SK-N-SH (cell line): Measurements from ENCODE around the gene HLA-DOA. TPM values are rescaled to one million over a fixed set of nuclear protein-coding genes. Genes with fewer than 3 reads are reported as not detected.

ENCODE experiments used
- CTCF ChIA-PET: fragments of 300-600, 350-600 bp; formaldehyde crosslinking; extraction: SDS; loops from one replicate; lab custom pipeline; 2021; lab: Yijun Ruan, JAX
- POLR2A ChIA-PET: fragments of 350-600 bp; sonication (Branson Sonifier 250); formaldehyde crosslinking; extraction: SDS; loops from one replicate; lab custom pipeline; 2020; ENCODE audit warnings: antibody characterized with exemption, inconsistent platforms; lab: Yijun Ruan, JAX
- DNase-seq: peaks from one replicate; pipeline ENCODE4 v3.0.0; 2012
- H2AFZ ChIP-seq: fragments of 200-600 bp; sonication (generic); 2 replicates; pipeline ENCODE4 v1.8.1; 2016; ENCODE audit warnings: antibody characterized with exemption, mild to moderate bottlenecking, low read depth
- H3F3A ChIP-seq: fragments of 200-600 bp; sonication (generic); replicated peaks from 2 replicates; pipeline ENCODE3; 2016; ENCODE audit warnings: antibody characterized with exemption, mild to moderate bottlenecking; ENCODE audit not compliant: insufficient read depth
- H3K27ac ChIP-seq, 2 experiments: fragments of 200-500 bp in 1 of 2; fragments of 200-600 bp in 1 of 2; sonication (Bioruptor generic) in 1 of 2; sonication (generic), shearing (Covaris generic) in 1 of 2; 2 replicates each; pipeline versions ENCODE4 v1.5.1 to v1.6.1; 2014 to 2016; ENCODE audit warnings: low read depth in 2 of 2, inconsistent platforms in 1 of 2, low read length in 1 of 2, mild to moderate bottlenecking in 1 of 2, mixed read lengths in 1 of 2
- H3K27me3 ChIP-seq: fragments of 200-600 bp; sonication (generic), shearing (Covaris generic); 2 replicates; pipeline ENCODE4 v1.6.1; 2016; ENCODE audit warnings: mixed run types; ENCODE audit not compliant: insufficient read depth
- H3K36me3 ChIP-seq, 2 experiments: fragments of 200-500 bp in 1 of 2; fragments of 200-600 bp in 1 of 2; sonication (Bioruptor generic) in 1 of 2; sonication (generic) in 1 of 2; replicated peaks in 1 of 2; 2 replicates each; pipeline versions ENCODE3 to v1.5.1; 2014 to 2016; ENCODE audit warnings: low read length in 1 of 2, mild to moderate bottlenecking in 1 of 2; ENCODE audit not compliant: insufficient read depth in 2 of 2, control insufficient read depth in 1 of 2
- H3K4me1 ChIP-seq, 2 experiments: fragments of 200-500 bp in 1 of 2; fragments of 200-600 bp in 1 of 2; sonication (Bioruptor generic) in 1 of 2; sonication (generic), shearing (Covaris generic) in 1 of 2; 2 replicates each; pipeline versions ENCODE4 v1.5.1 to v1.6.1; 2014 to 2016; ENCODE audit warnings: low read depth in 1 of 2, low read length in 1 of 2, mixed run types in 1 of 2; ENCODE audit not compliant: insufficient read depth in 2 of 2, control insufficient read depth in 1 of 2
- H3K4me2 ChIP-seq: fragments of 200-600 bp; sonication (generic), shearing (Covaris generic); 2 replicates; pipeline ENCODE4 v1.6.1; 2017; ENCODE audit warnings: mixed run types
- H3K4me3 ChIP-seq, 2 experiments: fragments of 200-500 bp in 1 of 2; fragments of 200-600 bp in 1 of 2; sonication (Bioruptor generic) in 1 of 2; sonication (generic), shearing (Covaris generic) in 1 of 2; 2 replicates each; pipeline versions ENCODE4 v1.5.1 to v1.8.1; 2014 to 2016; ENCODE audit warnings: low read depth in 2 of 2, inconsistent platforms in 1 of 2, low read length in 1 of 2, mild to moderate bottlenecking in 1 of 2, mixed read lengths in 1 of 2, moderate library complexity in 1 of 2
- H3K79me2 ChIP-seq: fragments of 200-600 bp; sonication (generic); 2 replicates; pipeline ENCODE4 v1.8.1; 2017; ENCODE audit warnings: mild to moderate bottlenecking; ENCODE audit not compliant: insufficient read depth
- H3K9ac ChIP-seq: fragments of 200-600 bp; sonication (generic); 2 replicates; pipeline ENCODE4 v1.6.1; 2017; ENCODE audit warnings: mixed run types
- H3K9me2 ChIP-seq: fragments of 200-600 bp; sonication (generic); 2 replicates; pipeline ENCODE4 v1.6.1; 2017; ENCODE audit warnings: mixed run types
- H3K9me3 ChIP-seq: fragments of 200-600 bp; sonication (generic); 2 replicates; pipeline ENCODE4 v1.6.1; 2017; ENCODE audit warnings: mixed run types, mild to moderate bottlenecking, moderate library complexity
- H4K20me1 ChIP-seq: fragments of 200-600 bp; sonication (generic); 2 replicates; pipeline ENCODE4 v1.6.1; 2017; ENCODE audit warnings: mild to moderate bottlenecking, mixed run types; ENCODE audit not compliant: insufficient read depth
- CHD2 ChIP-seq: fragments of 150-350 bp; IDR thresholded peaks from 2 replicates; pipeline ENCODE4 v1.6.1; 2018; ENCODE audit warnings: low read length; ENCODE audit not compliant: partially characterized antibody
- EP300 ChIP-seq, 2 experiments: IDR thresholded peaks; 2 replicates each; pipeline versions ENCODE4 v1.4.0 to v1.6.1; 2012; ENCODE audit warnings: borderline replicate concordance in 1 of 2, low read depth in 1 of 2, low read length in 1 of 2
- EZH2phosphoT487 ChIP-seq: fragments of 200-600 bp; sonication (generic); IDR thresholded peaks from 2 replicates; pipeline ENCODE4 v1.6.1; 2017; ENCODE audit warnings: low read depth, mixed run types, mild to moderate bottlenecking, antibody characterized with exemption, moderate library complexity, borderline replicate concordance
- FOSL2 ChIP-seq: IDR thresholded peaks from 2 replicates; pipeline ENCODE4 v1.4.0; 2012; ENCODE audit warnings: low read depth, mild to moderate bottlenecking, moderate library complexity, borderline replicate concordance
- FOXJ3 ChIP-seq: sonication (generic); formaldehyde crosslinking; IDR thresholded peaks from 2 replicates; pipeline ENCODE4 v1.5.1; 2020; ENCODE audit warnings: mild to moderate bottlenecking, missing genetic modification reagents
- FOXM1 ChIP-seq: IDR thresholded peaks from 2 replicates; pipeline ENCODE4 v1.4.0; 2012; ENCODE audit warnings: low read depth, mild to moderate bottlenecking
- GATA2 ChIP-seq: sonication (generic); formaldehyde crosslinking; IDR thresholded peaks from 2 replicates; pipeline ENCODE4 v1.5.0; 2020; ENCODE audit warnings: mild to moderate bottlenecking, missing genetic modification reagents
- JUND ChIP-seq: IDR thresholded peaks from 2 replicates; pipeline ENCODE4 v1.4.0; 2012
- NRF1 ChIP-seq: IDR thresholded peaks from 2 replicates; pipeline ENCODE4 v1.6.1; 2012; ENCODE audit warnings: low read depth, mild to moderate bottlenecking, low read length
- POLR2AphosphoS5 ChIP-seq: IDR thresholded peaks from 2 replicates; pipeline ENCODE4 v1.6.1; 2012; ENCODE audit warnings: low read depth, low read length
- RAD21 ChIP-seq: IDR thresholded peaks from 2 replicates; pipeline ENCODE4 v1.6.1; 2012; ENCODE audit warnings: mild to moderate bottlenecking, low read length
- RCOR1 ChIP-seq: fragments of 150-350 bp; IDR thresholded peaks from 2 replicates; pipeline ENCODE4 v1.6.1; 2017; ENCODE audit warnings: antibody characterized with exemption, low read length
- SMC3 ChIP-seq: IDR thresholded peaks from 2 replicates; pipeline ENCODE4 v1.6.1; 2012; ENCODE audit warnings: low read depth, low read length, improper control_type of control experiment
- WGBS: methylation state at CpG from one replicate; pipeline ENCODE4 v1.1.6; 2017; ENCODE audit warnings: low lambda C conversion rate; 5-methylcytosine and 5-hydroxymethylcytosine counted together
- polyA plus RNA-seq, 3 experiments: library from polyadenylated mRNA; depleted of rRNA; stranded (reverse); fragments of >200 nt; gene quantifications; 2 replicates each; pipeline ENCODE4 v1.2.3, GENCODE V29; 2012
- TF ChIP-seq, protein P1 (sequence below): IDR thresholded peaks from 2 replicates; pipeline ENCODE4 v1.4.0; 2012; ENCODE audit warnings: low read depth
- TF ChIP-seq, protein P2 (sequence below): fragments of 200-600 bp; sonication (generic); IDR thresholded peaks from 2 replicates; pipeline ENCODE4 v1.6.1; 2017; ENCODE audit warnings: antibody characterized with exemption, mild to moderate bottlenecking, moderate library complexity
- TF ChIP-seq, protein P3 (sequence below): fragments of 150-350 bp; IDR thresholded peaks from 2 replicates; pipeline ENCODE4 v1.6.1; 2017; ENCODE audit warnings: antibody characterized with exemption, low read length, low read depth, borderline replicate concordance
- TF ChIP-seq, protein P4 (sequence below): IDR thresholded peaks from 2 replicates; pipeline ENCODE4; 2012

The HLA-DOA gene
- polyA plus RNA-seq, 1 of the 3 experiments (the other 2 are of a cell fraction), result not detected

DNA sequence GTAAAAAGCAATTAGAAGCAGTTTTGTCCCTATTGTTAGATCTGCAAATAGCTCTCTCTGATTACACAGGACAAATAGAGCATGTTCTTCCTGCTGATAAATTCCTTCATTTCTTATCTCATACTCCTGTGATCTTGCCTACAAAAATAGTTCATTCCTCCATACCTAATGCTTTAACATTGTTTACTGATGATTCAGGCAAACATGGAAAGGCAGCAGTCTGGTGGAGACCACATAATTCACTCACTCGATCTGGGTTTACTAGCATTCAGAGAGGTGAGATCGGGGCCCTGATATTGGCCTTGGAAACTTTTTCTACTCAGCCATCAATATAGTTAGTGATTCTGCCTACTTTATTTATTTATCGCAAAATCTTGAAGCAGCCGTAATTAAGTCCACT, 43.8 kb upstream of the HLA-DOA start:
- no peaks in the 10 kb centered on the region for H4K20me1 ChIP-seq
- H3K4me3 ChIP-seq, result no peak overlapping the region
- 5% methylated on average over 4 of the region's 4 CpGs for WGBS
- no peak overlapping the region for H3K9ac ChIP-seq
- H3F3A ChIP-seq, result no peaks in the 10 kb centered on the region
- DNase-seq, result no peak
- POLR2A ChIA-PET, result no interaction called here
- peaks cover 20% of the 10 kb centered on the region; the same call in 1 of the 2 replicates for H3K27me3 ChIP-seq
- no peaks in the 10 kb centered on the region for H3K9me2 ChIP-seq
- no peaks in the 10 kb centered on the region for H3K4me1 ChIP-seq
- H2AFZ ChIP-seq, result no peak overlapping the region
- no peaks in the 10 kb centered on the region for H3K9me3 ChIP-seq
- H3K4me2 ChIP-seq, result no peak overlapping the region
- CTCF ChIA-PET, result interaction anchor here (1.7 kb wide), 1 partner anchor 38 kb away, joined by 7 read pairs; no protein-coding TSS in a partner anchor
- no peak overlapping the region for H3K27ac ChIP-seq
- H3K36me3 ChIP-seq, result no peaks in the 10 kb centered on the region
- no peaks in the 10 kb centered on the region for H3K79me2 ChIP-seq
- TF ChIP-seq EZH2phosphoT487 (no peak), POLR2AphosphoS5 (no peak), JUND (no peak), FOXM1 (no peak), EP300 (IDR thresholded peaks at IDR 0.05; ENCODE audit: borderline replicate concordance in 1 of 2, low read depth in 1 of 2, low read length in 1 of 2) (no peak), FOSL2 (no peak), NRF1 (no peak), RCOR1 (no peak)
- TF ChIP-seq, protein P1, sequence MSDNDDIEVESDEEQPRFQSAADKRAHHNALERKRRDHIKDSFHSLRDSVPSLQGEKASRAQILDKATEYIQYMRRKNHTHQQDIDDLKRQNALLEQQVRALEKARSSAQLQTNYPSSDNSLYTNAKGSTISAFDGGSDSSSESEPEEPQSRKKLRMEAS, result no peak
- TF ChIP-seq, protein P2, sequence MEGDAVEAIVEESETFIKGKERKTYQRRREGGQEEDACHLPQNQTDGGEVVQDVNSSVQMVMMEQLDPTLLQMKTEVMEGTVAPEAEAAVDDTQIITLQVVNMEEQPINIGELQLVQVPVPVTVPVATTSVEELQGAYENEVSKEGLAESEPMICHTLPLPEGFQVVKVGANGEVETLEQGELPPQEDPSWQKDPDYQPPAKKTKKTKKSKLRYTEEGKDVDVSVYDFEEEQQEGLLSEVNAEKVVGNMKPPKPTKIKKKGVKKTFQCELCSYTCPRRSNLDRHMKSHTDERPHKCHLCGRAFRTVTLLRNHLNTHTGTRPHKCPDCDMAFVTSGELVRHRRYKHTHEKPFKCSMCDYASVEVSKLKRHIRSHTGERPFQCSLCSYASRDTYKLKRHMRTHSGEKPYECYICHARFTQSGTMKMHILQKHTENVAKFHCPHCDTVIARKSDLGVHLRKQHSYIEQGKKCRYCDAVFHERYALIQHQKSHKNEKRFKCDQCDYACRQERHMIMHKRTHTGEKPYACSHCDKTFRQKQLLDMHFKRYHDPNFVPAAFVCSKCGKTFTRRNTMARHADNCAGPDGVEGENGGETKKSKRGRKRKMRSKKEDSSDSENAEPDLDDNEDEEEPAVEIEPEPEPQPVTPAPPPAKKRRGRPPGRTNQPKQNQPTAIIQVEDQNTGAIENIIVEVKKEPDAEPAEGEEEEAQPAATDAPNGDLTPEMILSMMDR, result no peak

DNA sequence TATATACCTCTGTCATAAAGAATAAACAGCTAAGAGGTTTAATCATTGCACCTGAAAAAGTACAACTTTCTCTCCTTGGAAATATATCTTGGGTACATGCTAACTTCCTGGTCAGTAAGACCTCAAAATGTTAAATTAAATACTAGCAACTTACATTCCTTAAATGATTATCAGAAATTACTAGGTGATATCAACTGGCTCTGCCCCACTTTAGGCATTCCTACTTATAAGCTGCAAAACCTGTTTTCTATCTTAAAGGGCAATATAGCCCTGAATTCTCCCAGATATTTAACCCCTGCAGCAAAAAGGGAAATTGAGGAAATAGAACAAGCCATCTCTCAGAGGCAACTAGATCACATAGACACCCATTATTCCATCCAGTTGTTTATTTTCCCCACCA, 43.2 kb upstream of the HLA-DOA start:
- Histone ChIP-seq H2AFZ (no peak overlapping the region), H3F3A (no peaks in the 10 kb centered on the region), H4K20me1 (no peaks in the 10 kb centered on the region), H3K4me2 (no peak overlapping the region), H3K27me3 (peaks cover 20% of the 10 kb centered on the region; the same call in 1 of the 2 replicates), H3K9ac (no peak overlapping the region), H3K79me2 (no peaks in the 10 kb centered on the region), H3K27ac (no peak overlapping the region), H3K4me3 (no peak overlapping the region), H3K9me2 (no peaks in the 10 kb centered on the region), H3K4me1 (no peaks in the 10 kb centered on the region), H3K36me3 (no peaks in the 10 kb centered on the region), H3K9me3 (no peaks in the 10 kb centered on the region)
- ChIA-PET POLR2A (no interaction called here), CTCF (interaction anchor here (0.8 to 1.7 kb wide), 3 partner anchors 38 to 196 kb away, joined by 3 to 7 read pairs (median 3); no protein-coding TSS in a partner anchor)
- DNase-seq, result no peak
- TF ChIP-seq RAD21, result no peak
- TF ChIP-seq, protein P3, sequence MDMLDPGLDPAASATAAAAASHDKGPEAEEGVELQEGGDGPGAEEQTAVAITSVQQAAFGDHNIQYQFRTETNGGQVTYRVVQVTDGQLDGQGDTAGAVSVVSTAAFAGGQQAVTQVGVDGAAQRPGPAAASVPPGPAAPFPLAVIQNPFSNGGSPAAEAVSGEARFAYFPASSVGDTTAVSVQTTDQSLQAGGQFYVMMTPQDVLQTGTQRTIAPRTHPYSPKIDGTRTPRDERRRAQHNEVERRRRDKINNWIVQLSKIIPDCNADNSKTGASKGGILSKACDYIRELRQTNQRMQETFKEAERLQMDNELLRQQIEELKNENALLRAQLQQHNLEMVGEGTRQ, result no peak
- TF ChIP-seq, protein P4, sequence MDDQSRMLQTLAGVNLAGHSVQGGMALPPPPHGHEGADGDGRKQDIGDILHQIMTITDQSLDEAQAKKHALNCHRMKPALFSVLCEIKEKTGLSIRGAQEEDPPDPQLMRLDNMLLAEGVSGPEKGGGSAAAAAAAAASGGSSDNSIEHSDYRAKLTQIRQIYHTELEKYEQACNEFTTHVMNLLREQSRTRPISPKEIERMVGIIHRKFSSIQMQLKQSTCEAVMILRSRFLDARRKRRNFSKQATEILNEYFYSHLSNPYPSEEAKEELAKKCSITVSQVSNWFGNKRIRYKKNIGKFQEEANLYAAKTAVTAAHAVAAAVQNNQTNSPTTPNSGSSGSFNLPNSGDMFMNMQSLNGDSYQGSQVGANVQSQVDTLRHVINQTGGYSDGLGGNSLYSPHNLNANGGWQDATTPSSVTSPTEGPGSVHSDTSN, result no peak
- no peak for TF ChIP-seq FOXM1
- TF ChIP-seq GATA2 (CRISPR knock-in tag), result no peak
- TF ChIP-seq NRF1, result no peak
- TF ChIP-seq CHD2, result no peak
- no peak for TF ChIP-seq SMC3
- TF ChIP-seq EP300 (IDR thresholded peaks at IDR 0.05; ENCODE audit: borderline replicate concordance in 1 of 2, low read depth in 1 of 2, low read length in 1 of 2), result no peak
- no peak for TF ChIP-seq FOXJ3 (CRISPR knock-in tag)
